WERI-Rb-1 (cell line): ENCODE results near the gene NUP93.
A peak's percentile ranks its signal among the peaks of the same experiment; 100 is the strongest.
"Not testable (repeated sequence)": the region's sequence is repeated elsewhere in the genome, so short reads cannot be mapped to it uniquely, and the experiment has no call there.

Experiments used
- DNase-seq: peaks from one replicate; pipeline ENCODE4 v3.0.0-alpha.2; 2020
- H3K27ac ChIP-seq: fragments of 250-450 bp; sonication (Bioruptor Pico); 2 replicates; pipeline ENCODE4 v1.5.1; 2020; ENCODE audit warnings: mild to moderate bottlenecking, moderate library complexity
- H3K27me3 ChIP-seq: fragments of 250-450 bp; sonication (Bioruptor Pico); 2 replicates; pipeline ENCODE4 v1.5.1; 2021; ENCODE audit warnings: mild to moderate bottlenecking, low read depth, moderate library complexity; ENCODE audit not compliant: insufficient read depth, severe bottlenecking
- H3K36me3 ChIP-seq: fragments of 250-450 bp; sonication (Bioruptor Pico); 2 replicates; pipeline ENCODE4 v1.5.1; 2020; ENCODE audit warnings: mild to moderate bottlenecking, moderate library complexity
- H3K4me3 ChIP-seq: 2 replicates; pipeline ENCODE4 v1.5.1; 2011; ENCODE audit warnings: low read depth, mild to moderate bottlenecking, control low read depth, low read length
- H3K9me3 ChIP-seq: fragments of 250-450 bp; sonication (Bioruptor Pico); 2 replicates; pipeline ENCODE4 v1.5.1; 2021; ENCODE audit warnings: mild to moderate bottlenecking, moderate library complexity; ENCODE audit not compliant: severe bottlenecking
- TF ChIP-seq, protein P1 (sequence below): IDR thresholded peaks from 2 replicates; pipeline ENCODE4 v1.5.1; 2011; ENCODE audit warnings: low read depth, mild to moderate bottlenecking, control low read depth, inconsistent platforms, low read length

The NUP93 gene

GRCh38 chr16:56787167-56787566 lies 57.2 kb downstream of the NUP93 start:
- TF ChIP-seq, protein P1, sequence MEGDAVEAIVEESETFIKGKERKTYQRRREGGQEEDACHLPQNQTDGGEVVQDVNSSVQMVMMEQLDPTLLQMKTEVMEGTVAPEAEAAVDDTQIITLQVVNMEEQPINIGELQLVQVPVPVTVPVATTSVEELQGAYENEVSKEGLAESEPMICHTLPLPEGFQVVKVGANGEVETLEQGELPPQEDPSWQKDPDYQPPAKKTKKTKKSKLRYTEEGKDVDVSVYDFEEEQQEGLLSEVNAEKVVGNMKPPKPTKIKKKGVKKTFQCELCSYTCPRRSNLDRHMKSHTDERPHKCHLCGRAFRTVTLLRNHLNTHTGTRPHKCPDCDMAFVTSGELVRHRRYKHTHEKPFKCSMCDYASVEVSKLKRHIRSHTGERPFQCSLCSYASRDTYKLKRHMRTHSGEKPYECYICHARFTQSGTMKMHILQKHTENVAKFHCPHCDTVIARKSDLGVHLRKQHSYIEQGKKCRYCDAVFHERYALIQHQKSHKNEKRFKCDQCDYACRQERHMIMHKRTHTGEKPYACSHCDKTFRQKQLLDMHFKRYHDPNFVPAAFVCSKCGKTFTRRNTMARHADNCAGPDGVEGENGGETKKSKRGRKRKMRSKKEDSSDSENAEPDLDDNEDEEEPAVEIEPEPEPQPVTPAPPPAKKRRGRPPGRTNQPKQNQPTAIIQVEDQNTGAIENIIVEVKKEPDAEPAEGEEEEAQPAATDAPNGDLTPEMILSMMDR, result no peak
- DNase-seq, result peak; percentile 46

DNA sequence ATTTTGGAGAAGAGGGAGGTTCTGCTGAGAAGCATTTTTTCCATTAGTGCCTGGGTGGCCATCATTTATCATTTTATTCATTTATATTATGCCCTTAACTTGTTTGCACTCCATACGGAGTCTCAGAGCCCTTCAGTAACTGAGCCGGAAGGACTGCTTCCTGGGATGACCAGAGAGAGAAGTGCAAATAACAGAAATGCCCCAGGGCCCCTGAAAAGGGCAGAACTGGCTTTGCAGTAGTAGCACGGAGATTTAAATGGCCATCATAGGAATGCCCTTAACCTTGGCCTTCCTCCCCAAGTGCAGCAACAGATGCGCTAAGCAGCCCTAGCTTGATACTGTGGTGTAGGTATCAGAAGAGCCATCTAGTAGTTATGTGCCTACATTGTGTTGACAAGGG lies 58.5 kb downstream of the NUP93 start:
- Histone ChIP-seq H3K27me3 (no peaks in the 10 kb centered on the region), H3K36me3 (no peaks in the 10 kb centered on the region), H3K4me3 (no peak overlapping the region), H3K9me3 (no peaks in the 10 kb centered on the region), H3K27ac (no peak overlapping the region)
- no peak for DNase-seq
- TF ChIP-seq, protein P1, result no peak

More at GRCh38 chr16:56787167-56787566, 57.2 kb downstream of the NUP93 start:
- H3K27ac ChIP-seq, result no peak overlapping the region
- no peaks in the 10 kb centered on the region for H3K36me3 ChIP-seq
- no peak overlapping the region for H3K4me3 ChIP-seq
- no peaks in the 10 kb centered on the region for H3K27me3 ChIP-seq
- H3K9me3 ChIP-seq, result no peaks in the 10 kb centered on the region

- Histone ChIP-seq H3K36me3 (no peaks in the 10 kb centered on the region), H3K27me3 (no peaks in the 10 kb centered on the region), H3K4me3 (no peak overlapping the region), H3K9me3 (no peaks in the 10 kb centered on the region), H3K27ac (no peak overlapping the region)
- DNase-seq, result peak; percentile 67
- TF ChIP-seq, protein P1, result peak; percentile 66
These were observed 59.4 kb downstream of the NUP93 start for GRCh38 chr16:56789360-56789759.

- H3K27ac ChIP-seq, result no peak overlapping the region
- no peak for DNase-seq
- no peaks in the 10 kb centered on the region for H3K27me3 ChIP-seq
- H3K36me3 ChIP-seq, result no peaks in the 10 kb centered on the region
- TF ChIP-seq, protein P1, result no peak
- H3K9me3 ChIP-seq, result no peaks in the 10 kb centered on the region
- no peak overlapping the region for H3K4me3 ChIP-seq
These were observed 63.0 kb downstream of the NUP93 start for GRCh38 chr16:56792967-56793366.

GRCh38 chr16:56793492-56793891 lies 63.6 kb downstream of the NUP93 start:
- no peak overlapping the region for H3K27ac ChIP-seq
- DNase-seq, result no peak
- TF ChIP-seq, protein P1, result peak; percentile 13; the same call in 1 of the 2 replicates
- H3K4me3 ChIP-seq, result no peak overlapping the region
- no peaks in the 10 kb centered on the region for H3K27me3 ChIP-seq
- H3K9me3 ChIP-seq, result no peaks in the 10 kb centered on the region
- H3K36me3 ChIP-seq, result no peaks in the 10 kb centered on the region

DNA sequence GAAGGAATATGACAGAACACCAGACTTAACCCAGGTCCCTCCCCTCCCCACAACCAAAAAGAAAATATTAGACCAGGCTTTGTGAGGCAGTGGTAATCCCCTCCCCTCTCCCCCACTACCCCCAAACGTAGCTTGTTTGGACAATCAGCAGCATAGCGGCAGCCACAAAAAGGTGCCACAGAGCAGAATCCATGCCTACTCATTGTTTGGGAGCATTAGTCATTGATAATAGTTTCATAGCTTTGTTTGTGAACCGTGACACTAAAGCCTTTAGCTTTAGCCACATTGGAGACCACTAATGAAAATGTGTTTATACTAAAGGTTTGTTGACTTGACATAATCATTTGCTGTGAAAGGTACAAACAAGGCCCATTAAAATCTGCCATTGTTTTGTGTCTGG lies 65.1 kb downstream of the NUP93 start:
- H3K27ac ChIP-seq, result no peak overlapping the region
- no peak for DNase-seq

DNA sequence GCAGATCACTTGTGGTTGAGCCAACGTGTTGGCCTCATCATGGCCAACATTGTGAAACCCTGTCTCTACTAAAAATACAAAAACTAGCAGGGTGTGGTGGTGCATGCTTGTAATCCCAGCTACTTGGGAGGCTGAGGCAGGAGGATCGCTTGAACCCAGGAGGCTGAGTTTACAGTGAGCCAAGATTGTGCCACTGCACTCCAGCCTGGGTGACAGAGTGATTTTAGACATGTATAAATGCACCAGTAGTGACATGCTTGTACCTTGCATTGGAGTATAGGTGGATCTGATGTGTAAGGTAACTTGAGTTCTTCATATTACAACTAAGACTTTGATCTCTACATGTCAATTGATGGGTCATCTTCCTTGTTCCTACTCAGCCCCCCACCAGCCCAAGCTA lies 67.1 kb downstream of the NUP93 start:
- H3K27me3 ChIP-seq, H3K36me3 ChIP-seq, H3K4me3 ChIP-seq, DNase-seq, H3K27ac ChIP-seq, H3K9me3 ChIP-seq: not testable (repeated sequence)

More for the DNA sequence above, 65.1 kb downstream of the NUP93 start:
- H3K4me3 ChIP-seq, result no peak overlapping the region
- TF ChIP-seq, protein P1, result no peak
- H3K9me3 ChIP-seq, result no peaks in the 10 kb centered on the region
- no peaks in the 10 kb centered on the region for H3K27me3 ChIP-seq
- no peaks in the 10 kb centered on the region; the same call in 1 of the 2 replicates for H3K36me3 ChIP-seq
